H1 (cell line): ENCODE data around the gene COL27A1.

Experiments
- EP300 ChIP-seq, 2 experiments: IDR thresholded peaks; 1 replicate in 1 of 2; 2 replicates in 1 of 2; pipeline ENCODE4 v1.6.1; 2011 to 2012; ENCODE audit warnings: low read depth in 2 of 2, low read length in 2 of 2, mild to moderate bottlenecking in 2 of 2, borderline replicate concordance in 1 of 2, inconsistent platforms in 1 of 2, moderate library complexity in 1 of 2
- TF ChIP-seq, protein P1 (sequence below), 3 experiments: IDR thresholded peaks; 1 replicate in 2 of 3; 2 replicates in 1 of 3; pipeline versions ENCODE4 v1.5.1 to v1.6.1; 2011; ENCODE audit warnings: low read length in 3 of 3, mild to moderate bottlenecking in 3 of 3, inconsistent platforms in 2 of 3, low read depth in 1 of 3, moderate library complexity in 1 of 3; ENCODE audit not compliant: insufficient read depth in 1 of 3; ENCODE audit errors: control extremely low read depth in 1 of 3

DNA sequence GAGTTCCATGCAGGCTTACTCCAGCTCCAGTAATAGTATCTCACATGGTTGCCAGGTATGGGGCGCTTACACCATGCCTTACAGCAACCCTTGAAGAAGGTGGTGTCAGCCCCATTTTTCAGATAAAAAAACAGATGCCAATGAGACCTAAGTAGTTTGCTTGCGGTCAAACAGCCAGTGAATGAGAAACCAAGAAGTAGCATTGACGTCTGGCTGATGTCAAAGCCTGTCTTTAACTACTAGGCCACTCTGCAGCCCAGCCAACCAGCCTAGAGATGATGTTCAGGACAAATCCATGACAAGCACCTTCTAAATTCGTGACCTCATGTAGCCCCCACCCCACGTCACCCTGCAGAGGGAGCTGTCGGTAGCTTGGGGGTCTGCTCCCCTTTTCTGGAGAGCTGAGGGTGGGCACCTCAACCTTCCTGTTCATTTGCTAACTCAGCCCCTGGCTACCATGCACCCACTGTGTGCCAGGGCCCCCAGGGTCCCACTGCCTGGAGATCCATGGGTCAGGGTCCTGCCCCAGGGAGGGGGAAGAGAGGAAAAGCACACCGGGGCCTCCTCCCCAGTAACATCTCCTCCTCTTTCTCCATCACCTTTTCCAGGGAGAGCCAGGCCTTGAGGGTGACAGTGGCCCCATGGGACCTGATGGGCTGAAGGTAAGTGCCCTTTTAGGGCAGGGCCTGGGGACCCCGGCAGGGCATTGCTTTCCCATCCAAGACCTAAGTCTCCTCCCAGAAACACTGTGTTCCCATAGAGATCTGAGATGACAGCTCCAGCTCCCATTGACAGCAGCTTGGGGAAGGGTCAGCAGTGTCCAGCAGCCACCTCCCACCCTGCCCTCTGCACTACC lies 115.0 kb downstream of the COL27A1 start:
- TF ChIP-seq, protein P1, sequence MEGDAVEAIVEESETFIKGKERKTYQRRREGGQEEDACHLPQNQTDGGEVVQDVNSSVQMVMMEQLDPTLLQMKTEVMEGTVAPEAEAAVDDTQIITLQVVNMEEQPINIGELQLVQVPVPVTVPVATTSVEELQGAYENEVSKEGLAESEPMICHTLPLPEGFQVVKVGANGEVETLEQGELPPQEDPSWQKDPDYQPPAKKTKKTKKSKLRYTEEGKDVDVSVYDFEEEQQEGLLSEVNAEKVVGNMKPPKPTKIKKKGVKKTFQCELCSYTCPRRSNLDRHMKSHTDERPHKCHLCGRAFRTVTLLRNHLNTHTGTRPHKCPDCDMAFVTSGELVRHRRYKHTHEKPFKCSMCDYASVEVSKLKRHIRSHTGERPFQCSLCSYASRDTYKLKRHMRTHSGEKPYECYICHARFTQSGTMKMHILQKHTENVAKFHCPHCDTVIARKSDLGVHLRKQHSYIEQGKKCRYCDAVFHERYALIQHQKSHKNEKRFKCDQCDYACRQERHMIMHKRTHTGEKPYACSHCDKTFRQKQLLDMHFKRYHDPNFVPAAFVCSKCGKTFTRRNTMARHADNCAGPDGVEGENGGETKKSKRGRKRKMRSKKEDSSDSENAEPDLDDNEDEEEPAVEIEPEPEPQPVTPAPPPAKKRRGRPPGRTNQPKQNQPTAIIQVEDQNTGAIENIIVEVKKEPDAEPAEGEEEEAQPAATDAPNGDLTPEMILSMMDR (IDR thresholded peaks at IDR 0.05; ENCODE audit: control extremely low read depth in 1 of 3, insufficient read depth in 1 of 3, low read depth in 1 of 3, low read length in 3 of 3), result no peak
- no peak for TF ChIP-seq EP300 (IDR thresholded peaks at IDR 0.05; ENCODE audit: borderline replicate concordance in 1 of 2, low read depth in 2 of 2, low read length in 2 of 2)
